Measurements from ENCODE around the gene NNMT.

The NNMT gene

GRCh38 chr11:114252767-114253166, 43.4 kb upstream of the NNMT start:
- Mint-ChIP-seq H3K36me3 (ENCODE audit: low read depth) (peaks cover 3% of the 10 kb centered on the region), H3K27me3 (ENCODE audit: low read depth) (peaks cover 53% of the 10 kb centered on the region), H3K9me3 (no peaks in the 10 kb centered on the region), H3K4me1 (peaks cover 22% of the 10 kb centered on the region), H3K4me3 (no peak overlapping the region), H3K27ac (peak overlapping the region in 1 of 3 experiments; percentile 79)
- TF ChIP-seq CTCF (IDR thresholded peaks at IDR 0.05; ENCODE audit: unreplicated experiment in 3 of 3) = no peak

DNA sequence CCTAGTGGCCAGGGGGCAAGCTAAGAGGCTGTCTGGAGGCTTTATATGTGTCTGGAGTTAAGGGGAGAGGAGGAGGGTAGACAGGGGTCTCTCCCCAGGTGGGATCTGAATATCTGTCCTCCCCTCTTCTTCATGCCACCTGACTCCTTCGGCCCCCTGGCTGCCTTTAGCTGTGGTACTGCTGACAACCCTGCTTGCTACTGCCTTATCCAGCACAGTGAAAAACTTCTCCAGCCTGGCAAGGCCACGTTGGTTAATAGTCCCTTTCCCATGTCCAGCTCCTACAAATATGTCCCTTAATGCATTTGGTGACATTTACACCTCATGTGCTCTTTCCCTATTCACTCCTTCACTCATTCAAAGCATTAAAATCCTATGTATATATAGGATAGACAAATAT, 42.4 kb upstream of the NNMT start:
- peaks cover 3% of the 10 kb centered on the region for H3K36me3 Mint-ChIP-seq (ENCODE audit: low read depth)
- no peak for TF ChIP-seq CTCF (IDR thresholded peaks at IDR 0.05; ENCODE audit: unreplicated experiment in 3 of 3)
- no peaks in the 10 kb centered on the region for H3K9me3 Mint-ChIP-seq
- peaks cover 26% of the 10 kb centered on the region for H3K4me1 Mint-ChIP-seq
- no peak overlapping the region for H3K4me3 Mint-ChIP-seq
- no peak overlapping the region for H3K27ac Mint-ChIP-seq
- peaks cover 51% of the 10 kb centered on the region for H3K27me3 Mint-ChIP-seq (ENCODE audit: low read depth)

DNA sequence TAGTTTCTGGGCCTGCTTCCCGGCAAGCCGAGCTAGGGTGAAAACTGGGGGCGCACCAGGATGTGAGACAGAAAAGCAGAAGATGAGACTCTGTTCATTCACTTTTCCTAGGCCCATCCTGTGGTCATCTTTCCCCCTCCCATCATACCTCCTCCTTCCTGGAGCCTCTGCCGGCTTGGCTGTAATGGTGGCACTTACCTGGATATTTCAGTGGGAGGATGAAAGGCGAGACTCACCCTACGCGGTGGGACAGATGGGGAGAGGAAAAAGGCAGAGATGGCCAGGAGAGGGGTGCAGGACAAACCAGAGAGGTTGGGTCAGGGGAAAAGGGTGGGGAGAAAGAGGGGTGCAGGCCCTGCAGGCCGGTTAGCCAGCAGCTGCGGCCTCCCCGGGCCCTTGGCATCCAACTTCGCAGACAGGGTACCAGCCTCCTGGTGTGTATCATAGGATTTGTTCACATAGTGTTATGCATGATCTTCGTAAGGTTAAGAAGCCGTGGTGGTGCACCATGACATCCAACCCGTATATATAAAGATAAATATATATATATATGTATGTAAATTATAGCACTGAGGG, 41.5 kb upstream of the NNMT start:
- Mint-ChIP-seq H3K27ac (no peak overlapping the region), H3K4me3 (no peak overlapping the region), H3K36me3 (ENCODE audit: low read depth) (peaks cover 3% of the 10 kb centered on the region), H3K27me3 (ENCODE audit: low read depth) (peaks cover 56% of the 10 kb centered on the region), H3K9me3 (no peaks in the 10 kb centered on the region), H3K4me1 (peaks cover 29% of the 10 kb centered on the region)
- TF ChIP-seq CTCF (IDR thresholded peaks at IDR 0.05; ENCODE audit: unreplicated experiment in 3 of 3) = no peak

- Mint-ChIP-seq H3K4me1 (peaks cover 29% of the 10 kb centered on the region), H3K4me3 (no peak overlapping the region), H3K27me3 (ENCODE audit: low read depth) (peaks cover 52% of the 10 kb centered on the region), H3K36me3 (ENCODE audit: low read depth) (peaks cover 2% of the 10 kb centered on the region), H3K27ac (no peak overlapping the region), H3K9me3 (no peaks in the 10 kb centered on the region)
- no peak for TF ChIP-seq CTCF (IDR thresholded peaks at IDR 0.05; ENCODE audit: unreplicated experiment in 3 of 3)
Measured at GRCh38 chr11:114255289-114255688, 40.9 kb upstream of the NNMT start.

GRCh38 chr11:114256176-114256966, 39.8 kb upstream of the NNMT start:
- no peaks in the 10 kb centered on the region for H3K36me3 Mint-ChIP-seq (ENCODE audit: low read depth)
- H3K9me3 Mint-ChIP-seq = no peaks in the 10 kb centered on the region
- H3K4me3 Mint-ChIP-seq = no peak overlapping the region
- no peak overlapping the region for H3K27ac Mint-ChIP-seq
- no peak for TF ChIP-seq CTCF (IDR thresholded peaks at IDR 0.05; ENCODE audit: unreplicated experiment in 3 of 3)
- peaks cover 25% of the 10 kb centered on the region for H3K4me1 Mint-ChIP-seq
- peaks cover 50% of the 10 kb centered on the region for H3K27me3 Mint-ChIP-seq (ENCODE audit: low read depth)

DNA sequence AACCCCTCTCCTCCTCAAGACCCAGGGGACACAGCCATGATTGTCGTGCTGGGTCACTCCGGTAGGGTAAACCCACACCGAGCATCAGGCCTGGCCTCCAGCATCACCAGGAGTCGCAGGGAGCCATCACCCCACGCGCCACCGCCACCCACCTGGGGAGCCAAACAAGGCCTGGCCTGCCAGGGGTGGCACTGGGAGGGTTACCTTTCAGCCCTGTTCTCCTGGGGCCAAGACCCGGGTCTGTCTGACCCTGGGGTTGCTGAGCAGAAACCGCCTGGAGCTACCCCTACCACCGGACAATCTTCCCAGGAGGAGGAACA, 39.3 kb upstream of the NNMT start:
- H3K4me3 Mint-ChIP-seq = no peak overlapping the region
- peak overlapping the region in 1 of 3 experiments; percentile 58 for H3K27ac Mint-ChIP-seq
- H3K4me1 Mint-ChIP-seq = peaks cover 20% of the 10 kb centered on the region
- no peaks in the 10 kb centered on the region for H3K36me3 Mint-ChIP-seq (ENCODE audit: low read depth)
- no peak for TF ChIP-seq CTCF (IDR thresholded peaks at IDR 0.05; ENCODE audit: unreplicated experiment in 3 of 3)
- no peaks in the 10 kb centered on the region for H3K9me3 Mint-ChIP-seq
- peaks cover 45% of the 10 kb centered on the region for H3K27me3 Mint-ChIP-seq (ENCODE audit: low read depth)

Measured in nephron (organoid).